ENCODE results near the gene BLOC1S1. TPM values are rescaled to one million over a fixed set of nuclear protein-coding genes. Genes with fewer than 3 reads are reported as not detected.

Gene BLOC1S1
- total and polyA plus RNA-seq, 10 of the 15 experiments (the other 5 are each of a cell fraction or from before 2014, with no cell fraction given), result 126 to 285 (median 166) TPM

DNA sequence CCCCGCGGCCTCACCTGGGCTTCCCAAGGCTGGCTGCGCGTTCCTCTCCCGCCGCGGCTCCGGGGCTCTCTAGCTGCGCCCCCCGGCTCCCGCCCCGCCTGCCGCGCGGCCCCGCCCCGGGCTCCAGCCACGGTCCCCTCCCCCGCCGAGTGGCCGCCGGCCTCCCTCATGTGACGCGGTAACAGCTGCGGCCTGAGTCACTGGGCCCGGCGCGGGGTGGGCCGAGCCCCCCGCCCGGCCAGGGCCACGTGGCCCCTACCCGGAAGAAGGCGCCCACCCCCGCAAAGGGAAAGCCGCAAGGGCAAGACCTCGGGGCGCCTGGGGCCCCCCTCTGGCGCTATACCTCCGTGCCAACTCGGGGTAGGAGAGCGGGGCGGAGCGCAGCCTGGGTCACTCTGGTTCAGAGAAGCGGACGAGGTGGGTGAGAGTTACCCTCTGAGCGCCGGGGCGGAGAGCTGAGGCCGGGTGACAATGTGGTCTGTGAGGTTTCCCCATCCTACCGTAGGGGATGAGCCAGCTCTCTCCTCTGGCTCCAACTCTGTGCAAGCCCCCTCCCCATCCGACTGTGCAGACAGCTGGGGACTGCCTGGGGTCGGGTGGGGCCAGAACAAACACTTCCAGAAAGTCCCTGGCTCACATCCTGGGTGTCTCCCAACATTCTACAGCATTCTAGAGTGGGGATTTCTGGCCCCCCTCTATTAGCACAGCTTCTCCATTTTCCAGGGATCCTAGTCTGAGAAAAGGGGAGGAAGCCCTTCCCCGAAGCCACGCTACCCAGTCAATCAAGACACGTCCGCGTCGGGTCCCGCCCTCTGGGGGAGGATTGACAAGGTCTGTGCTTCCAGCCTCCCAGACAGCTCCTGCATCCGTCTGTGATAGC is 13.3 kb downstream of the BLOC1S1 start, which contains the start of gene CD63 (continued):
- TF ChIP-seq EP300 (IDR thresholded peaks at IDR 0.05; ENCODE audit: borderline replicate concordance in 1 of 2, control insufficient read depth in 1 of 2, low read depth in 2 of 2, low read length in 2 of 2) (peak in 1 of 2 experiments; percentile 46; a peak in 1 of 4 replicates), WRNIP1 (IDR thresholded peaks at IDR 0.05; ENCODE audit: borderline replicate concordance, low read depth, low read length) (no peak), ZNF622 (IDR thresholded peaks at IDR 0.05) (no peak), SREBF1 (IDR thresholded peaks at IDR 0.05; ENCODE audit: low read length) (no peak), RB1 (IDR thresholded peaks at IDR 0.05; ENCODE audit: borderline replicate concordance) (peak; percentile 75; the same call in 1 of the 2 replicates), RELA (IDR thresholded peaks at IDR 0.05; ENCODE audit: borderline replicate concordance, partially characterized antibody) (peak; percentile 15), CEBPB (IDR thresholded peaks at IDR 0.05; ENCODE audit: borderline replicate concordance in 1 of 2, low read depth in 2 of 2, low read length in 2 of 2) (peak in 1 of 2 experiments; percentile 10; a peak in 1 of 4 replicates), KLF5 (IDR thresholded peaks at IDR 0.05; ENCODE audit: partially characterized antibody) (peak; percentile 24), ZNF207 (IDR thresholded peaks at IDR 0.05; ENCODE audit: borderline replicate concordance) (no peak), EED (IDR thresholded peaks at IDR 0.05; ENCODE audit: low read depth) (no peak), CHD1 (IDR thresholded peaks at IDR 0.05; ENCODE audit: low read depth, low read length) (no peak; the same call in 1 of the 2 replicates), NR2C1 (IDR thresholded peaks at IDR 0.05) (peak; percentile 43; the same call in 1 of the 2 replicates), RFX5 (IDR thresholded peaks at IDR 0.05; ENCODE audit: low read depth, low read length) (no peak), ZBED1 (IDR thresholded peaks at IDR 0.05; ENCODE audit: borderline replicate concordance) (no peak), POLR2AphosphoS2 (IDR thresholded peaks at IDR 0.05; ENCODE audit: low read depth, low read length) (0 out of 2 replicates have a peak, but pooled peaks have one; percentile 32), CREB1 (IDR thresholded peaks at IDR 0.05; ENCODE audit: low read depth) (peak; percentile 78)
- TF ChIP-seq, protein P1, sequence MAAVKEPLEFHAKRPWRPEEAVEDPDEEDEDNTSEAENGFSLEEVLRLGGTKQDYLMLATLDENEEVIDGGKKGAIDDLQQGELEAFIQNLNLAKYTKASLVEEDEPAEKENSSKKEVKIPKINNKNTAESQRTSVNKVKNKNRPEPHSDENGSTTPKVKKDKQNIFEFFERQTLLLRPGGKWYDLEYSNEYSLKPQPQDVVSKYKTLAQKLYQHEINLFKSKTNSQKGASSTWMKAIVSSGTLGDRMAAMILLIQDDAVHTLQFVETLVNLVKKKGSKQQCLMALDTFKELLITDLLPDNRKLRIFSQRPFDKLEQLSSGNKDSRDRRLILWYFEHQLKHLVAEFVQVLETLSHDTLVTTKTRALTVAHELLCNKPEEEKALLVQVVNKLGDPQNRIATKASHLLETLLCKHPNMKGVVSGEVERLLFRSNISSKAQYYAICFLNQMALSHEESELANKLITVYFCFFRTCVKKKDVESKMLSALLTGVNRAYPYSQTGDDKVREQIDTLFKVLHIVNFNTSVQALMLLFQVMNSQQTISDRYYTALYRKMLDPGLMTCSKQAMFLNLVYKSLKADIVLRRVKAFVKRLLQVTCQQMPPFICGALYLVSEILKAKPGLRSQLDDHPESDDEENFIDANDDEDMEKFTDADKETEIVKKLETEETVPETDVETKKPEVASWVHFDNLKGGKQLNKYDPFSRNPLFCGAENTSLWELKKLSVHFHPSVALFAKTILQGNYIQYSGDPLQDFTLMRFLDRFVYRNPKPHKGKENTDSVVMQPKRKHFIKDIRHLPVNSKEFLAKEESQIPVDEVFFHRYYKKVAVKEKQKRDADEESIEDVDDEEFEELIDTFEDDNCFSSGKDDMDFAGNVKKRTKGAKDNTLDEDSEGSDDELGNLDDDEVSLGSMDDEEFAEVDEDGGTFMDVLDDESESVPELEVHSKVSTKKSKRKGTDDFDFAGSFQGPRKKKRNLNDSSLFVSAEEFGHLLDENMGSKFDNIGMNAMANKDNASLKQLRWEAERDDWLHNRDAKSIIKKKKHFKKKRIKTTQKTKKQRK (IDR thresholded peaks at IDR 0.05; ENCODE audit: low read depth, low read length), result no peak
- TF ChIP-seq, protein P2, sequence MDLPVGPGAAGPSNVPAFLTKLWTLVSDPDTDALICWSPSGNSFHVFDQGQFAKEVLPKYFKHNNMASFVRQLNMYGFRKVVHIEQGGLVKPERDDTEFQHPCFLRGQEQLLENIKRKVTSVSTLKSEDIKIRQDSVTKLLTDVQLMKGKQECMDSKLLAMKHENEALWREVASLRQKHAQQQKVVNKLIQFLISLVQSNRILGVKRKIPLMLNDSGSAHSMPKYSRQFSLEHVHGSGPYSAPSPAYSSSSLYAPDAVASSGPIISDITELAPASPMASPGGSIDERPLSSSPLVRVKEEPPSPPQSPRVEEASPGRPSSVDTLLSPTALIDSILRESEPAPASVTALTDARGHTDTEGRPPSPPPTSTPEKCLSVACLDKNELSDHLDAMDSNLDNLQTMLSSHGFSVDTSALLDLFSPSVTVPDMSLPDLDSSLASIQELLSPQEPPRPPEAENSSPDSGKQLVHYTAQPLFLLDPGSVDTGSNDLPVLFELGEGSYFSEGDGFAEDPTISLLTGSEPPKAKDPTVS (IDR thresholded peaks at IDR 0.05; ENCODE audit: low read depth, low read length), result 0 out of 2 replicates have a peak, but pooled peaks have one; percentile 7
- TF ChIP-seq, protein P3, sequence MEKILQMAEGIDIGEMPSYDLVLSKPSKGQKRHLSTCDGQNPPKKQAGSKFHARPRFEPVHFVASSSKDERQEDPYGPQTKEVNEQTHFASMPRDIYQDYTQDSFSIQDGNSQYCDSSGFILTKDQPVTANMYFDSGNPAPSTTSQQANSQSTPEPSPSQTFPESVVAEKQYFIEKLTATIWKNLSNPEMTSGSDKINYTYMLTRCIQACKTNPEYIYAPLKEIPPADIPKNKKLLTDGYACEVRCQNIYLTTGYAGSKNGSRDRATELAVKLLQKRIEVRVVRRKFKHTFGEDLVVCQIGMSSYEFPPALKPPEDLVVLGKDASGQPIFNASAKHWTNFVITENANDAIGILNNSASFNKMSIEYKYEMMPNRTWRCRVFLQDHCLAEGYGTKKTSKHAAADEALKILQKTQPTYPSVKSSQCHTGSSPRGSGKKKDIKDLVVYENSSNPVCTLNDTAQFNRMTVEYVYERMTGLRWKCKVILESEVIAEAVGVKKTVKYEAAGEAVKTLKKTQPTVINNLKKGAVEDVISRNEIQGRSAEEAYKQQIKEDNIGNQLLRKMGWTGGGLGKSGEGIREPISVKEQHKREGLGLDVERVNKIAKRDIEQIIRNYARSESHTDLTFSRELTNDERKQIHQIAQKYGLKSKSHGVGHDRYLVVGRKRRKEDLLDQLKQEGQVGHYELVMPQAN (conservative IDR thresholded peaks at IDR 0.05), result peak; percentile 94
- TF ChIP-seq, protein P4, sequence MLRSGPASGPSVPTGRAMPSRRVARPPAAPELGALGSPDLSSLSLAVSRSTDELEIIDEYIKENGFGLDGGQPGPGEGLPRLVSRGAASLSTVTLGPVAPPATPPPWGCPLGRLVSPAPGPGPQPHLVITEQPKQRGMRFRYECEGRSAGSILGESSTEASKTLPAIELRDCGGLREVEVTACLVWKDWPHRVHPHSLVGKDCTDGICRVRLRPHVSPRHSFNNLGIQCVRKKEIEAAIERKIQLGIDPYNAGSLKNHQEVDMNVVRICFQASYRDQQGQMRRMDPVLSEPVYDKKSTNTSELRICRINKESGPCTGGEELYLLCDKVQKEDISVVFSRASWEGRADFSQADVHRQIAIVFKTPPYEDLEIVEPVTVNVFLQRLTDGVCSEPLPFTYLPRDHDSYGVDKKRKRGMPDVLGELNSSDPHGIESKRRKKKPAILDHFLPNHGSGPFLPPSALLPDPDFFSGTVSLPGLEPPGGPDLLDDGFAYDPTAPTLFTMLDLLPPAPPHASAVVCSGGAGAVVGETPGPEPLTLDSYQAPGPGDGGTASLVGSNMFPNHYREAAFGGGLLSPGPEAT (IDR thresholded peaks at IDR 0.05; ENCODE audit: low read depth), result peak; percentile 57

Measured in GM12878 (cell line).